Measurements from ENCODE around the gene PRKCZ. TPM values are rescaled to one million over a fixed set of nuclear protein-coding genes. Genes with fewer than 3 reads are reported as not detected.

The PRKCZ gene
- total RNA-seq, 1 donor from 2014 or later: 7.8 TPM

- DNase-seq (ENCODE audit: low spot score): no peak
Observed at GRCh38 chr1:2201062-2201461, 150.9 kb downstream of the PRKCZ start.

GRCh38 chr1:2202008-2202575 lies 151.9 kb downstream of the PRKCZ start:
- no peak overlapping the region for H3K4me3 Mint-ChIP-seq (ENCODE audit: unreplicated experiment)
- no peak overlapping the region for H3K27ac Mint-ChIP-seq (ENCODE audit: unreplicated experiment)
- H3K4me1 Mint-ChIP-seq (ENCODE audit: low read depth): peaks cover 26% of the 10 kb centered on the region
- H3K27me3 Mint-ChIP-seq (ENCODE audit: low read depth): no peaks in the 10 kb centered on the region
- no peak for DNase-seq (ENCODE audit: low spot score)
- H3K36me3 Mint-ChIP-seq (ENCODE audit: low read depth): no peaks in the 10 kb centered on the region
- no peak for TF ChIP-seq CTCF (IDR thresholded peaks at IDR 0.05)
- no peaks in the 10 kb centered on the region for H3K9me3 Mint-ChIP-seq (ENCODE audit: low read depth)

More at GRCh38 chr1:2201062-2201461, 150.9 kb downstream of the PRKCZ start:
- Mint-ChIP-seq H3K4me1 (ENCODE audit: low read depth) (peaks cover 18% of the 10 kb centered on the region), H3K36me3 (ENCODE audit: low read depth) (no peaks in the 10 kb centered on the region), H3K27ac (ENCODE audit: unreplicated experiment) (no peak overlapping the region), H3K9me3 (ENCODE audit: low read depth) (no peaks in the 10 kb centered on the region), H3K27me3 (ENCODE audit: low read depth) (no peaks in the 10 kb centered on the region), H3K4me3 (ENCODE audit: unreplicated experiment) (no peak overlapping the region)
- TF ChIP-seq CTCF (IDR thresholded peaks at IDR 0.05): no peak

GRCh38 chr1:2202843-2203601 lies 152.8 kb downstream of the PRKCZ start:
- Mint-ChIP-seq H3K27ac (ENCODE audit: unreplicated experiment) (no peak overlapping the region), H3K27me3 (ENCODE audit: low read depth) (no peaks in the 10 kb centered on the region), H3K36me3 (ENCODE audit: low read depth) (no peaks in the 10 kb centered on the region), H3K4me1 (ENCODE audit: low read depth) (peaks cover 35% of the 10 kb centered on the region), H3K4me3 (ENCODE audit: unreplicated experiment) (no peak overlapping the region), H3K9me3 (ENCODE audit: low read depth) (no peaks in the 10 kb centered on the region)
- DNase-seq (ENCODE audit: low spot score): no peak
- TF ChIP-seq CTCF (IDR thresholded peaks at IDR 0.05): no peak

- peak overlapping the region; percentile 68 for H3K4me3 Mint-ChIP-seq (ENCODE audit: unreplicated experiment)
- no peak for TF ChIP-seq CTCF (IDR thresholded peaks at IDR 0.05)
- no peaks in the 10 kb centered on the region for H3K27me3 Mint-ChIP-seq (ENCODE audit: low read depth)
- no peaks in the 10 kb centered on the region for H3K9me3 Mint-ChIP-seq (ENCODE audit: low read depth)
- no peaks in the 10 kb centered on the region for H3K36me3 Mint-ChIP-seq (ENCODE audit: low read depth)
- DNase-seq (ENCODE audit: low spot score): no peak
- peaks cover 42% of the 10 kb centered on the region for H3K4me1 Mint-ChIP-seq (ENCODE audit: low read depth)
- H3K27ac Mint-ChIP-seq (ENCODE audit: unreplicated experiment): peak overlapping the region; percentile 12
Observed at GRCh38 chr1:2203671-2204414, 153.6 kb downstream of the PRKCZ start.

GRCh38 chr1:2204415-2205190 lies 154.4 kb downstream of the PRKCZ start:
- no peak for TF ChIP-seq CTCF (IDR thresholded peaks at IDR 0.05)
- Mint-ChIP-seq H3K27me3 (ENCODE audit: low read depth) (no peaks in the 10 kb centered on the region), H3K36me3 (ENCODE audit: low read depth) (no peaks in the 10 kb centered on the region), H3K27ac (ENCODE audit: unreplicated experiment) (peak overlapping the region; percentile 45), H3K4me1 (ENCODE audit: low read depth) (peaks cover 42% of the 10 kb centered on the region), H3K4me3 (ENCODE audit: unreplicated experiment) (peak overlapping the region; percentile 68), H3K9me3 (ENCODE audit: low read depth) (no peaks in the 10 kb centered on the region)
- DNase-seq (ENCODE audit: low spot score): no peak

Data from chondrocyte (in vitro differentiated cells).